Epidermal melanocyte (primary cell): ENCODE measurements around the gene ADAM8.
"Not testable (repeated sequence)": the region's sequence is repeated elsewhere in the genome, so short reads cannot be mapped to it uniquely, and the experiment has no call there.

Experiments
- DNase-seq: peaks from one replicate; pipeline ENCODE4 v3.0.0; 2011; ENCODE audit warnings: low spot score; ENCODE audit not compliant: insufficient read length

ADAM8 gene

GRCh38 chr10:133231244-133231945 is 45.3 kb downstream of the ADAM8 start:
- no peak for DNase-seq

- DNase-seq = no peak
These were observed 46.1 kb downstream of the ADAM8 start for GRCh38 chr10:133230387-133231195.

GRCh38 chr10:133230044-133230361 is 46.7 kb downstream of the ADAM8 start, which contains the start of gene UTF1:
Gene UTF1, plus strand, starts transcription at chr10:133230217. Its CDS starts 72 bp downstream, at chr10:133230289.
- DNase-seq = no peak

GRCh38 chr10:133229265-133230043 is 47.2 kb downstream of the ADAM8 start:
- DNase-seq = no peak

GRCh38 chr10:133227256-133227655 is 49.4 kb downstream of the ADAM8 start:
- DNase-seq = no peak

GRCh38 chr10:133226251-133226808 is 50.3 kb downstream of the ADAM8 start:
- DNase-seq = no peak

- DNase-seq = no peak
These were observed 50.9 kb downstream of the ADAM8 start for GRCh38 chr10:133225707-133226191.

- no peak for DNase-seq
These were observed 51.8 kb downstream of the ADAM8 start for GRCh38 chr10:133224756-133225372.

GRCh38 chr10:133224076-133224475 is 52.6 kb downstream of the ADAM8 start:
- no peak for DNase-seq

- DNase-seq = not testable (repeated sequence)
These were observed 54.9 kb downstream of the ADAM8 start for GRCh38 chr10:133221756-133222155.

GRCh38 chr10:133221331-133221730 is 55.3 kb downstream of the ADAM8 start:
- DNase-seq = no peak

- DNase-seq = no peak
These were observed 56.9 kb downstream of the ADAM8 start for GRCh38 chr10:133219782-133220181.

GRCh38 chr10:133218891-133219290 is 57.8 kb downstream of the ADAM8 start:
- no peak for DNase-seq

- no peak for DNase-seq
These were observed 58.7 kb downstream of the ADAM8 start for GRCh38 chr10:133217800-133218589.

- no peak for DNase-seq
These were observed 59.9 kb downstream of the ADAM8 start for GRCh38 chr10:133216776-133217175.

GRCh38 chr10:133215586-133215985 is 61.1 kb downstream of the ADAM8 start:
- no peak for DNase-seq

- no peak for DNase-seq
These were observed 61.9 kb downstream of the ADAM8 start for GRCh38 chr10:133214468-133215410.

- DNase-seq = no peak
These were observed 62.8 kb downstream of the ADAM8 start for GRCh38 chr10:133213641-133214467.
